ENCODE results near the gene DNTTIP2.

- TF ChIP-seq RAD21 (conservative IDR thresholded peaks at IDR 0.05 in 1 of 2, IDR thresholded peaks at IDR 0.05 in 1 of 2) (no peak), EHMT2 (IDR thresholded peaks at IDR 0.05; ENCODE audit: low read depth) (no peak), KDM1A (IDR thresholded peaks at IDR 0.05; ENCODE audit: low read depth) (no peak), MYC (IDR thresholded peaks at IDR 0.05; ENCODE audit: borderline replicate concordance, low read length) (no peak), CTCF (IDR thresholded peaks at IDR 0.05) (no peak), HES2 (IDR thresholded peaks at IDR 0.05) (no peak)
- TF ChIP-seq, protein P1, sequence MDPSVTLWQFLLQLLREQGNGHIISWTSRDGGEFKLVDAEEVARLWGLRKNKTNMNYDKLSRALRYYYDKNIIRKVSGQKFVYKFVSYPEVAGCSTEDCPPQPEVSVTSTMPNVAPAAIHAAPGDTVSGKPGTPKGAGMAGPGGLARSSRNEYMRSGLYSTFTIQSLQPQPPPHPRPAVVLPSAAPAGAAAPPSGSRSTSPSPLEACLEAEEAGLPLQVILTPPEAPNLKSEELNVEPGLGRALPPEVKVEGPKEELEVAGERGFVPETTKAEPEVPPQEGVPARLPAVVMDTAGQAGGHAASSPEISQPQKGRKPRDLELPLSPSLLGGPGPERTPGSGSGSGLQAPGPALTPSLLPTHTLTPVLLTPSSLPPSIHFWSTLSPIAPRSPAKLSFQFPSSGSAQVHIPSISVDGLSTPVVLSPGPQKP (IDR thresholded peaks at IDR 0.05; ENCODE audit: low read depth, low read length), result no peak
These were observed 61.9 kb downstream of the DNTTIP2 start for GRCh38 chr1:93816970-93817678.

Measured in A549 (cell line).